Measurements from ENCODE around the gene TNN.
"Not testable (repeated sequence)": the region's sequence is repeated elsewhere in the genome, so short reads cannot be mapped to it uniquely, and the experiment has no call there.

Gene TNN

DNA sequence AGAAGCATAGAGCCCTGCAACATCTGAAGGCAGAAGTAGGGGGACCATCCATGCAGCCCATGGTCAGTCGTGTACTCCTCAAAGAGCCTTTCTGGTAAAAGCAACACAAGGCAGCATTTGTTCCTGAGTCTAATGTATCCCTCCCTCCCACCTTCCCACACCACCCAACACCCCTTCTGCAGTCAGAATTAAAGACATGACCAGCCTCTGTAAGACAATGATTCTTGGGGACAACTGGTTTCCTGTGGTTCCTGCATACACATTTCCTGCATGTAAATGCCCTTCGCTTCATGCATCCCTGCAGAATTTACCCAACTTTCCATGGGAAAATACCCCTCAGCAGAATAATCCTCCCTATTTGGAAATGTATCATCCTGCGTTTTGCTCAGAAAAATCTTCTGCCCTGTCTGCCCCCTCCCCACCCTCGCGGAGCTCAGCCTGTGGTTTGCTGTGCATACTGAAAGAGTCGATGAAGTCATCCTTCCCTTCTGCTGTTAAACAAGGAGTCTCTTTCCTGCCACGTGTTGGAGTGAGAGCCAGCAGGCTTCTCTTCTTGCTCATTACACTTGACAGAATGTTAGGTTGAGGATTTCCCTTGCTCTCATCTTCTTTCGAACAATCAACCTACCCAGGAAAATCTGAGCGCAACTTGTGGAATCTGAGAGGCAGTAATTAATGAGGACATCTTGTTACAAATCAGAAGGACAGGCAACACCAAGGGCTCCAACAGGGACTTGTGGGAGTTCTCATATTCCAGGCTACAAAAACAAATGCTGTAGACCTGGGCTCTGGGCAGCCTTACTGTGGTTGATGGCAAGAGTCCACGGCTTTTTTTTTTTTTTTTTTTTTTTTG is 4.7 kb downstream of the TNN start:
- peak; percentile 26 for DNase-seq (ENCODE audit: low spot score)

- DNase-seq (ENCODE audit: low spot score): no peak
These were observed 5.4 kb downstream of the TNN start for GRCh38 chr1:175073061-175073460.

GRCh38 chr1:175073633-175074032 is 6.0 kb downstream of the TNN start:
- DNase-seq (ENCODE audit: low spot score): no peak

DNA sequence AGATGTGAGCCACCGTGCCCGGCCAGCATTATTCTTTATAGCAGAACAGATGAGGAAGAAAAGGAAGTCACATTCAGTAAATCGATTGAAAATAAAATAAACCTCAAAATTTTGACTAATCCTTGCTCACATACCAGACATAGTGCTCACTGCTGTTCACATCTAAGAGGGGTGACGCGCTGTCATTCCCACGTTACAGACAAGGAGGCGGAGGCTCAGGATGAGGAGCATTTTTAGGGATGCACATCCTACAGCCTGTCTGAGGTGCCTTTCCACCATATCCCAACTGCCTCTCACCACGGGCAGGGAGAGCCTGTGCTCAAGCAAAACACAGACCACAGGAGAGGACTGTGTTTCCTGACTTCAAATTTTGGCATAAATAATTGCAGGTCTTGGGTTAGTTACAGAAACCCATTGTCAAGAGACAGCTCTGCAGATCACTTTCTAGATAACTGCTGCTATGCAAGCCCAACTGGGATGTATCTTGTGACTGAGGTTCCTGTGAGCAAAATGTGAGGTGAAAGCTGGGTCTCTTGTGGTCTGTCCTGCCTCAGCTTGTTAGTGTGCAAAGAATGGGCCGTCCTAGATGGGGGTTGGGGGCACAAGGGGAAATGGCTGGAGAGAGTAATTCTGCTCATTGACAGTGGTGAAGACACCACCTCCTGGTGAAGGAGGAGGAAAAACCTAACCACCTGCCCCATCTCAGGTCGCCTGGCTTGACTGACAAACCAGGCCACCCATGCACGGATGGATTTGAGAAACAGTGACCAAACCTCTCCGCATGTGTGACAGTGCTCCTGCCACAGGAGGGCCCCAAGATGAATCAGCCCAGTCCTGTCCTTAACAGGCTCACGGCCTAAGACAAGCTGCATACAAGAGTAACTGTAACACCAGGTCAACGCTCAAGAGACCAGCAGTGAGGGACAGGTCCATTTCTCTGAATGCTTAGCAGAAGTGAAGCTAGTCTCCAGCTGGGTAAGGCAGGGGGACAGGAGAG is 8.2 kb downstream of the TNN start:
- peak; percentile 9 for DNase-seq (ENCODE audit: low spot score)

DNA sequence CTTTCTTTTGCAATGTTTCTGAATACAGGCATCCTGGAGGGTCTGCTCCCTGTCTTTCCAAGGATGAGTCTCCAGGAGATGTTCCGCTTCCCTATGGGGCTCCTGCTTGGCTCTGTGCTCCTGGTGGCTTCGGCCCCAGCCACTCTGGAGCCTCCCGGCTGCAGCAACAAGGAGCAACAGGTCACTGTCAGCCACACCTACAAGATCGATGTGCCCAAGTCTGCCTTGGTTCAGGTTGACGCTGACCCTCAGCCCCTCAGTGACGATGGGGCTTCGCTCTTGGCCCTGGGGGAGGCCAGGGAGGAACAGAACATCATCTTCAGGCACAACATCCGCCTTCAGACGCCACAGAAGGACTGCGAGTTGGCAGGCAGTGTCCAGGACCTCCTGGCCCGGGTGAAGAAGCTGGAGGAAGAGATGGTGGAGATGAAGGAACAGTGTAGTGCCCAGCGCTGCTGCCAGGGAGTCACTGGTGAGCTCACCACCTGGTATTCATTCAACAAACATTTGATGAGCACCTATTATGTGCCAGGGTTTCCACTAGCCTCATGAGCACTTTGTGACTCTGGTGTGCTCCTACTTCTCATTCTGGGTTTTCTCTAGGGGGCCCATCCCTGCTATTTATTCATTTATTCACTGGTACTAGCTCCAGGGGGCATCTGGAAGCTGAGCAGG is 9.9 kb downstream of the TNN start:
- no peak for DNase-seq (ENCODE audit: low spot score)

- no peak for DNase-seq (ENCODE audit: low spot score)
These were observed 11.0 kb downstream of the TNN start for GRCh38 chr1:175078629-175079028.

DNA sequence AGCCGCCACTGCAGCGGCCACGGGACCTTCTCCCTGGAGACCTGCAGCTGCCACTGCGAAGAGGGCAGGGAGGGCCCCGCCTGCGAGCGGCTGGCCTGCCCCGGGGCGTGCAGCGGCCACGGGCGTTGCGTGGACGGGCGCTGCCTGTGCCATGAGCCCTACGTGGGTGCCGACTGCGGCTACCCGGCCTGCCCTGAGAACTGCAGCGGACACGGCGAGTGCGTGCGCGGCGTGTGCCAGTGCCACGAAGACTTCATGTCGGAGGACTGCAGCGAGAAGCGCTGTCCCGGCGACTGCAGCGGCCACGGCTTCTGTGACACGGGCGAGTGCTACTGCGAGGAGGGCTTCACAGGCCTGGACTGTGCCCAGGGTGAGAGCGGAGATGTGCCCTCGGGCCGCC is 11.7 kb downstream of the TNN start:
- DNase-seq (ENCODE audit: low spot score): no peak

- no peak for DNase-seq (ENCODE audit: low spot score)
These were observed 12.4 kb downstream of the TNN start for GRCh38 chr1:175080030-175080429.

GRCh38 chr1:175081983-175082382 is 14.3 kb downstream of the TNN start:
- DNase-seq (ENCODE audit: low spot score): no peak

GRCh38 chr1:175088525-175088951 is 20.9 kb downstream of the TNN start:
- no peak for DNase-seq (ENCODE audit: low spot score)

DNA sequence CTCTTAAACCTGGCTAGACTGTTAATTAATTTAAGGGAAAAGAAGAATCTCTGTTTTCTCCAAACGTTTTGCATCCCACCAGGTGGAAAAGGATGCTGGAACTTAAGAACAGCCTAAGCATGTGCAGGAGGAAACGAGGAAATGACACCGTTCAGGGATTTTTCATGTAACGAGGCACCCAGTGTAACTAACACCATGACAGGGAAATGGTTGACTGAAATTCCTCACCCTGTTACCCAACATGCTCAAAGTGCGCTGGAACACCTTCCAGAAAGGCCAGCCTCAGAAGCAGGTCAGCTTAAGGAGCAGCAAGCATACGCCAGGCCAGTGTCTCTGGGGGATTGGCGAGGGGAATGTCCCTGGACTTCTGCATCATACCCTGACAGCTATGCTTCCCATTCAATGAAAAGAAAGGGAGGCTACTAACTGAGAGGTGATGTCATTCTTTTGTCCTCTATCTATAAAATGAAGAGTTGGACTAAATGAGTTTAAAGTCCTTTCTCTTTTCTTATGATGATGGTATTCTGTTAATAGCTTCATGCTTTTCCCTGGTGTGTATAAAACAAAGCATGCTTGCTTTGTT is 21.6 kb downstream of the TNN start:
- DNase-seq (ENCODE audit: low spot score): no peak

DNA sequence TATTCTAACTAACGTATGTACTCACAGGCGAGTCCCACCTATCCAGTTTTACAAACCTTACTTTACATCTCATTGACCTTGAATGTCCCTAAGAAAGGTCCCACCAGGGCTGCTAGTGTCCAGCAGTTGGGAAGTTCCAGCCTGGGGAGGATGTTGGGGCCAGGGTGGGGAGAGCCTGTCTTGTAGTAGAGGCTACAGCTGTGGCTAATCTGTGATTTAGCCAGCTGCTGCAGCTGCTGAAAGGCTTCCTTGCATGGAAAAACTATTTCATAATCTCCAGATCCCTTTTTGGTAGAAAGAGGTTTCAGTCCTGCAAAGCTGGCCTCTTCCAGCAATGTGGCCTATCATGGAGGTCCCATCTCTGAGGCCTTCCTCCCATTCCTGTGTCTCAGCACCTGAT is 23.1 kb downstream of the TNN start:
- DNase-seq (ENCODE audit: low spot score): no peak

DNA sequence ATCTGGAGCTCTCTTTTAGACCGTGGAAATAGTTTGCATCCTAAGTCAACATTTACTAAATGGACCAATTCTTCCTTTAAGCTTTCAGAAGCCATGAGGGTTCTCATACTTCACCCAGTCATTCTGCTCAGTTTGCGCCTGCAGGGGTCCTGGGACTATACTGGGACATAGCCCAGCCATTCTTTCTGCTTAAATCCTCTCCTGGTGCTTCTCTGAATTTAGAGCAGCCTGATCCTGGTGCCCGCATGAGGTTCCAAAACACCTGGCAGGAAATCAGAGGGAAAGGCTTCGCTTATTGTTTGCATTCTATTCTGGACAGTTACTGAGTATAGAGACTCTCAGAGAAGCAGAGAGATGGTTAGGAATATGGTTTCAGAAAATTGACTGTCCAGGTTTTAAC is 27.0 kb downstream of the TNN start:
- DNase-seq (ENCODE audit: low spot score): no peak

- DNase-seq (ENCODE audit: low spot score): no peak
These were observed 27.4 kb downstream of the TNN start for GRCh38 chr1:175095069-175095468.

GRCh38 chr1:175095978-175096607 is 28.5 kb downstream of the TNN start:
- DNase-seq (ENCODE audit: low spot score): peak; percentile 22

GRCh38 chr1:175097361-175097760 is 29.7 kb downstream of the TNN start:
- DNase-seq (ENCODE audit: low spot score): no peak

GRCh38 chr1:175099916-175100315 is 32.3 kb downstream of the TNN start:
- no peak for DNase-seq (ENCODE audit: low spot score)

- not testable (repeated sequence) for DNase-seq (ENCODE audit: low spot score)
These were observed 34.5 kb downstream of the TNN start for GRCh38 chr1:175102166-175102565.

- not testable (repeated sequence) for DNase-seq (ENCODE audit: low spot score)
These were observed 38.9 kb downstream of the TNN start for GRCh38 chr1:175106536-175106935.

DNA sequence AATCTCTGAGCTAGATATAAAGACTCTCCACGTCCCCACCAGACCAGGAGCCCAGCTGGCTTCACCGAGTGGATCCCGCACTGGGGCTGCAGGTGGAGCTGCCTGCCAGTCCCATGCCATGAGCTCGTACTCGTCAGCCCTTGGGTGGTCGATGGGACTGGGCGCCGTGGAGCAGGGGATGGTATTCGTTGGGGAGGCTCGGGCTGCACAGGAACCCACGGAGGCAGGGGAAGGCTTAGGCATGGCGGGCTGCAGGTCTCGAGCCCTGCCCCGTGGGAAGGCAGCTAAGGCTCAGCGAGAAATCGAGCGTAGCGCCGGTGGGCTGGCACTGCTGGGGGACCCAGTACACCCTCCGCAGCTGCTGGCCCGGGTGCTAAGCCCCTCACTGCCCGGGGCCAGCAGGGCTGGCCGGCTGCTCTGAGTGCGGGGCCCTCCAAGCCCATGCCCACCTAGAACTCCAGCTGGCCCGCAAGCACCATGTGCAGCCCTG is 40.7 kb downstream of the TNN start:
- DNase-seq (ENCODE audit: low spot score): not testable (repeated sequence)

DNA sequence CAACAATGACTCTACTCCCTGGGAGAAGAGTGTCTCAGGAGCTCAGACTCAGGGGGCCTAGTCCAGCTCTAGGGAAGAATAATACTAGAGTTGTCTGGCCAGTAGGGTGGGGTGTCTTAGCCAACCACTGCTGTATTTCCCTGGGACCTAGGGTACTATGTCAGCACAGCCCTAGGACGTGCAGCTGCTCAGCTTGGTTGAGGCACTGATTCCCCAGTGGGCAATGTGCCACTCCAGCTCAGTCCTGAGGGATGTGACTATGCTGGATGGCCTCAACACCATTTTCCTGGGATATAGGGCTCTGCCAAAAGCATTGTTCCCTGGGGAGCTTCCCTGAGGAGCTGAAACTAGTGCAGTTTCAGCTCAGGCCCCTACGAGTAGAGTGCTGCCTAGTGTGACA is 47.4 kb downstream of the TNN start:
- no peak for DNase-seq (ENCODE audit: low spot score)
